ENCODE data around the gene SMCHD1. TPM values are rescaled to one million over a fixed set of nuclear protein-coding genes. Genes with fewer than 3 reads are reported as not detected.

SMCHD1 gene
- total RNA-seq, 4 donors from 2014 or later: 32.8 to 69.6 (median 33.8) TPM

DNA sequence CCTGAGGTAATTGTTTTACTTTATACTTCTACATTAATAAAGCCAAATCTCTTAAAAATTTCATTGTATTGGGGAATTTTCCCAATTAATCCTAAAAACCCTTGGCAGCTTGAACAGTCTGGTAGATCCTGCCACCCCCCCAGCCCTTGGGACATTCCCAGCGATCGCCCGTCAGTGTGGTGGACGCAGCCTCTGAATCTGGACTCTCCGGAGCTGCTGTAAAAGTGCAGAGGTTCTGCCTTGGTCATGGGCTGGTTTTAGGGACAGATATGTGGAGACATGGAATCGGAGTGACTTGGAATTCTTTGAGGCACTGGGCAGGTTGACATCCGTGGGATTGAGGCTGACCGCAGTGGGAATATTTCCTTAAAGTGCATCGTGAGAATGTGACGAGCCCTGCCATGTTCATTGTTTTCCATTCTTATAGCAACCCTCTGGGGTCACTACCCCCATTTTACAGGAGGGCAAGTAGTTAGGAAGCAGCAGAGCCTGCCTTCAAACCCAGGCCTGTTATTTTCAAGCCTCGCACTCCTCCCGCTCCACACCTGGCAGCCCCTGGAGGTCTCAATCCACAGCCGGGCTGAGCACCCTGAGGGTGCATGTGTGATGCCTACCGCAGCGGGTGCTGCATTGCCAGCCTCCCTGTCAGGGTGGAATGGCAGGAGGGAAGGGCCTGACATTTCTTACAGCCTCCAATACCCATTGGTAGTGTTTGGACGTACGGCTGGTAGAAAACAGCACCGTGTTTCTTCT lies 197.8 kb downstream of the SMCHD1 start:
- H3K4me3 ChIP-seq: no peak overlapping the region
- intact Hi-C loops (cut with DNase I): no loop called here
- H3K27me3 ChIP-seq: peaks cover 0 to 30% (median 0%) of the 10 kb centered on the region in 4 donors
- peaks cover 0 to 36% (median 10%) of the 10 kb centered on the region in 3 donors for H3K4me1 ChIP-seq
- no peak overlapping the region for H3K27ac ChIP-seq
- DNase-seq: no peak
- TF ChIP-seq, protein P1, sequence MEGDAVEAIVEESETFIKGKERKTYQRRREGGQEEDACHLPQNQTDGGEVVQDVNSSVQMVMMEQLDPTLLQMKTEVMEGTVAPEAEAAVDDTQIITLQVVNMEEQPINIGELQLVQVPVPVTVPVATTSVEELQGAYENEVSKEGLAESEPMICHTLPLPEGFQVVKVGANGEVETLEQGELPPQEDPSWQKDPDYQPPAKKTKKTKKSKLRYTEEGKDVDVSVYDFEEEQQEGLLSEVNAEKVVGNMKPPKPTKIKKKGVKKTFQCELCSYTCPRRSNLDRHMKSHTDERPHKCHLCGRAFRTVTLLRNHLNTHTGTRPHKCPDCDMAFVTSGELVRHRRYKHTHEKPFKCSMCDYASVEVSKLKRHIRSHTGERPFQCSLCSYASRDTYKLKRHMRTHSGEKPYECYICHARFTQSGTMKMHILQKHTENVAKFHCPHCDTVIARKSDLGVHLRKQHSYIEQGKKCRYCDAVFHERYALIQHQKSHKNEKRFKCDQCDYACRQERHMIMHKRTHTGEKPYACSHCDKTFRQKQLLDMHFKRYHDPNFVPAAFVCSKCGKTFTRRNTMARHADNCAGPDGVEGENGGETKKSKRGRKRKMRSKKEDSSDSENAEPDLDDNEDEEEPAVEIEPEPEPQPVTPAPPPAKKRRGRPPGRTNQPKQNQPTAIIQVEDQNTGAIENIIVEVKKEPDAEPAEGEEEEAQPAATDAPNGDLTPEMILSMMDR (IDR thresholded peaks at IDR 0.05): no peak
- TF ChIP-seq POLR2A (IDR thresholded peaks at IDR 0.05): no peak
- WGBS, 2 donors: 86 to 91% methylated on average over 13 to 17 of the region's 18 CpGs
- H3K36me3 ChIP-seq: no peaks in the 10 kb centered on the region
- H3K9me3 ChIP-seq: no peaks in the 10 kb centered on the region

DNA sequence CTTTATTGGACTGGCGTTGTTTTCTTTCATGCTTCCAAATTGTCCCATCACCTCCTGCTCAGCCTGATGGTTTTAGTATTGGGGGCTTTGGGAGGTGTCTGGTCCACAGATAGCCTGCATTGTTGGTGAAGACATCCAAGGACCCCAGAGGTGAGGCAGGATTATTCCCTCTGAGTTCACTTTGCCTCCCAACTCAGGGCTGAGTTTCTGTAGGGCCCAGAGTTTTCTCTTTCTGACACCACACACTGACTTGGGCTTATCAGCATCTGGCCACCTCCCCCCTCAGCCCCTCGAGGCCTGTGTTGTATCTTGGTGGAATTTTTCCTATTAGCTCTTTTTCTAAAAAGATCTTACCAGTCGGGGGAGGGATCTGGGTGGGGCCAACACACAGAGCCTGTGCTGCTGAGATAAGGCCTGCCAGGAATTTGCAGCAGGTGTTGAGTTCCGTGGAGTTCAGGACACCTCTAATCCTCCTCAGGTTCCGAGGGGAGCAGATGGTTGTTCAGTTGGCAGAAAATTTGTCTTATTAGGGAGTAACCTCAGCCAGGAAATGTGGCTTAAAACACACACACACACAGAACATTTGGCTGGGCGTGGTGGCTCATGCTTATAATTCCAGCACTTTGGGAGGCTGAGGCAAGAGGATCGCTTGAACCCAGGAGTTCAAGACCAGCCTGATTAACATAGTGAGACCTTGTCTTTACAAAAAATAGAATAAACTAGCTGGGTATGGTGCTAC lies 198.6 kb downstream of the SMCHD1 start:
- H3K27ac ChIP-seq: peak overlapping the region in 2 of 4 donors; percentile 7 to 36
- WGBS, 2 donors: 37 to 64% methylated on average over 5 to 7 of the region's 7 CpGs

More for the DNA sequence above, 198.6 kb downstream of the SMCHD1 start:
- Histone ChIP-seq H3K27me3 (peaks cover 0 to 23% (median 0%) of the 10 kb centered on the region in 4 donors), H3K4me1 (peaks cover 0 to 34% (median 10%) of the 10 kb centered on the region in 3 donors), H3K9me3 (no peaks in the 10 kb centered on the region), H3K4me3 (no peak overlapping the region), H3K36me3 (no peaks in the 10 kb centered on the region)
- intact Hi-C loops (cut with DNase I): no loop called here
- no peak for DNase-seq
- TF ChIP-seq POLR2A (IDR thresholded peaks at IDR 0.05): no peak
- TF ChIP-seq, protein P1 (IDR thresholded peaks at IDR 0.05): no peak

Small RNA genes within 50 kb of the gene (small RNA-seq; reads per million reads assigned to genes)
- gene RF00019: 0 reads per million in 4 donors
- 0 reads per million in 4 donors for gene RNU6-340P

Other genes starting within 250 kb of the SMCHD1 start
- gene METTL4, start 84.2 kb upstream of the SMCHD1 start, total RNA-seq: 1 to 10 TPM; 1.8 to 6.7 (median 4.4) TPM
- 10 to 100 TPM in 2 of 4 donors, 1 to 10 TPM in 2; 2.9 to 13.8 (median 8.0) TPM for gene NDC80, start 84.2 kb upstream of the SMCHD1 start, total RNA-seq
- gene EMILIN2, start 191.3 kb downstream of the SMCHD1 start, total RNA-seq: 10 to 100 TPM in 1 of 4 donors, 1 to 10 TPM in 3; 3.2 to 11.1 (median 5.5) TPM

Measured in esophagus squamous epithelium (tissue), 5 donors.